MM.1S (cell line): ENCODE measurements around the gene KCNJ11.

ENCODE experiments used
- DNase-seq: peaks from one replicate; pipeline ENCODE4 v3.0.0-alpha.2; 2015
- H2AFZ ChIP-seq: fragments of 300-600 bp; sonication (generic); 2 replicates; pipeline ENCODE4 v1.6.0; 2016; ENCODE audit warnings: antibody characterized with exemption, low read length
- H3F3A ChIP-seq: fragments of 300-600 bp; sonication (generic); 2 replicates; pipeline ENCODE4 v1.6.1; 2016; ENCODE audit warnings: mild to moderate bottlenecking, antibody characterized with exemption, low read length, moderate library complexity, mixed read lengths; ENCODE audit not compliant: insufficient read depth
- H3K27ac ChIP-seq: fragments of 300-600 bp; sonication (generic); 2 replicates; pipeline ENCODE4 v1.5.1; 2016; ENCODE audit warnings: mild to moderate bottlenecking, low read length
- H3K27me3 ChIP-seq: fragments of 300-600 bp; sonication (generic); replicated peaks from 2 replicates; pipeline ENCODE4 v1.6.0; 2016; ENCODE audit warnings: low read length; ENCODE audit not compliant: insufficient read depth
- H3K36me3 ChIP-seq: fragments of 300-600 bp; sonication (generic); replicated peaks from 2 replicates; pipeline ENCODE4 v1.6.1; 2016; ENCODE audit warnings: mild to moderate bottlenecking, low read length, mixed read lengths; ENCODE audit not compliant: insufficient read depth
- H3K4me1 ChIP-seq: fragments of 300-600 bp; sonication (generic); 2 replicates; pipeline ENCODE4 v1.6.1; 2016; ENCODE audit warnings: low read length, mixed read lengths
- H3K4me2 ChIP-seq: fragments of 300-600 bp; sonication (generic); 2 replicates; pipeline ENCODE4 v1.6.0; 2016; ENCODE audit warnings: low read depth, low read length
- H3K4me3 ChIP-seq: fragments of 300-600 bp; sonication (generic); 2 replicates; pipeline ENCODE4 v1.5.1; 2016; ENCODE audit warnings: low read length, mixed read lengths
- H3K79me2 ChIP-seq: fragments of 300-600 bp; sonication (generic); 2 replicates; pipeline ENCODE4 v1.6.1; 2016; ENCODE audit warnings: mixed run types, low read length, mixed read lengths
- H3K9ac ChIP-seq: fragments of 300-600 bp; sonication (generic); 2 replicates; pipeline ENCODE4 v1.6.1; 2016; ENCODE audit warnings: low read length, mixed read lengths
- H3K9me2 ChIP-seq: fragments of 300-600 bp; sonication (generic); replicated peaks from 2 replicates; pipeline ENCODE4 v1.6.1; 2016; ENCODE audit warnings: mild to moderate bottlenecking, low read length, mixed read lengths; ENCODE audit not compliant: insufficient read depth
- H3K9me3 ChIP-seq: fragments of 300-600 bp; sonication (generic); replicated peaks from 2 replicates; pipeline ENCODE4 v1.6.1; 2016; ENCODE audit warnings: mild to moderate bottlenecking, low read length, mixed read lengths; ENCODE audit not compliant: insufficient read depth
- H4K20me1 ChIP-seq: fragments of 300-600 bp; sonication (generic); 2 replicates; pipeline ENCODE4 v1.6.1; 2016; ENCODE audit warnings: mild to moderate bottlenecking, low read length, moderate library complexity, mixed read lengths; ENCODE audit not compliant: insufficient read depth
- CTCF ChIP-seq: fragments of 300-600 bp; sonication (generic); IDR thresholded peaks from 2 replicates; pipeline ENCODE4 v1.5.1; 2016; ENCODE audit warnings: antibody characterized with exemption, low read length, mixed read lengths
- EZH2 ChIP-seq: fragments of 300-600 bp; sonication (generic); optimal IDR thresholded peaks from 2 replicates; pipeline ENCODE3; 2017; ENCODE audit warnings: low read depth, mild to moderate bottlenecking, antibody characterized with exemption, low read length, mixed read lengths
- EZH2phosphoT487 ChIP-seq: fragments of 300-600 bp; sonication (generic); IDR thresholded peaks from 2 replicates; pipeline ENCODE4 v1.6.1; 2018; ENCODE audit warnings: antibody characterized with exemption, low read length

Gene KCNJ11

DNA sequence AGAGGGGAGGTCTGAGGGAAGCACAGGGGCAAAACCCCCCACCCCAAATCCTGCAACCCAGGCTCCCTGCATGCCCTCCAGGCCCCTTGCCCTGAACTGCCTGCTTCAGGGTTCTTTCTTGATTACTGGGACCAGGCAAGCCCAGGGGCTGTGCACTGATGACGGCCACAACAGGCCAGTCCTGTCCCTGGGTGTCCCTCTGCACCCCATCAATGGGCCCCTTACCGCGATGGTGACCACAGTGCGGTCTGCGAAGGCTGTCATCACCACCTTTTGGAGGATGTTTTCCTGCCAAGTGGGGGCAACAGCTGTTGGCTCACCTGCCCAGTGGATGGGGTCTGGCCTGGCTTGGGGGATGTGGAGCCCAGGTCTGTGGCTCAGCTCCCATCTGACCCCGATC lies 5.0 kb upstream of the KCNJ11 start:
- no peaks in the 10 kb centered on the region for H3K9me3 ChIP-seq
- DNase-seq, result no peak
- no peaks in the 10 kb centered on the region for H3K79me2 ChIP-seq
- H3K27me3 ChIP-seq, result no peaks in the 10 kb centered on the region
- peaks cover 31% of the 10 kb centered on the region for H3K4me1 ChIP-seq
- no peaks in the 10 kb centered on the region for H3K9me2 ChIP-seq
- H3F3A ChIP-seq, result peaks cover 15% of the 10 kb centered on the region
- no peak overlapping the region for H3K4me2 ChIP-seq
- H3K9ac ChIP-seq, result no peak overlapping the region
- H3K4me3 ChIP-seq, result no peak overlapping the region
- no peak for TF ChIP-seq CTCF
- TF ChIP-seq EZH2, result no peak
- TF ChIP-seq EZH2phosphoT487, result no peak
- H3K36me3 ChIP-seq, result no peaks in the 10 kb centered on the region
- H2AFZ ChIP-seq, result no peak overlapping the region
- H3K27ac ChIP-seq, result no peak overlapping the region
- H4K20me1 ChIP-seq, result no peaks in the 10 kb centered on the region

- Histone ChIP-seq H3K4me3 (no peak overlapping the region), H4K20me1 (no peaks in the 10 kb centered on the region), H3K9ac (no peak overlapping the region), H3K36me3 (no peaks in the 10 kb centered on the region), H3K9me3 (no peaks in the 10 kb centered on the region), H3K4me1 (peaks cover 31% of the 10 kb centered on the region), H3K27me3 (no peaks in the 10 kb centered on the region), H3K4me2 (no peak overlapping the region), H3F3A (peaks cover 15% of the 10 kb centered on the region), H3K9me2 (no peaks in the 10 kb centered on the region), H3K79me2 (no peaks in the 10 kb centered on the region), H2AFZ (no peak overlapping the region), H3K27ac (no peak overlapping the region; the same call in 1 of the 2 replicates)
- no peak for TF ChIP-seq EZH2phosphoT487
- no peak for TF ChIP-seq CTCF
- TF ChIP-seq EZH2, result no peak
- no peak for DNase-seq
These were observed 4.4 kb upstream of the KCNJ11 start for GRCh38 chr11:17392872-17393271.

DNA sequence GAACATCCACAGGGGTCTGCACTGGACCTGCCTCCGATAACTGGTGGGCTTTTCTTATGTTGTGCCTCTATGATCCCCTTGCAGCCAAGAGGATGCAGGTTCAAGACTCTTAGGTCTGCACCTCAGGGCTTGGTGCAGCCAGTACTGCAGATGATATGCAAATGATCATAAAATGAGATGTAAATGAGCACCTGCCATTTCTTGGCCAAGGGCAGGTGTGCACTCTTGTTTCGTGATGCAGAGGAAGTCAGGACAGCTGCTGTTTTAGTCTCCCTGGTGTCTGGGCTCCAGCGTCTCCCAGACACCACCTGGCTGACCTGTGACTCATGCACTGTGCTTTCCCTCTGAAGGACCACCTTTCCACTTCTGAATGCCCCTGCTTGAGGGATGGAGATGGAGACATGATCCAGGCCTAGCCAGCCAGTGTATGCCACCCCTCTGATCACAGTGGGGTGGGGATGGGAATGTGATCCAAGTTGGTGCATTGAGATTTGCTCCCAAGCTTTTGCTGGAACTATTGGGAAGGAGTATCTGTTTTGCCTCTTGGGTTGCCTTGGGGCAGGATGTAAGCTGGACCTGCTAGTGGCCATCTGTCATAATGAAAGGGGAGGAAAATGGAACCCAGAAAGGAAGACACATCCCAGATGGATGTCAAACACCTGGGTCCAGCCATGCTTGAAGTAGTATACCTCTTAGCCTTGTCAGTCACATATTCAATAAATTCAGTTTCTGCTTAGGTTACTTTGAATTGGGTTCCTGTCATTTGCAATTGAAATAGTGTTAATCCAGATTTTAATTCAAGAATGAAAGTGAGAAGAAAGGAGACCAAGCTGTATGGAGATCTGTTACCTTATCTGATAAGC lies 3.3 kb upstream of the KCNJ11 start:
- Histone ChIP-seq H3K4me2 (peak overlapping the region; percentile 23; the same call in 1 of the 2 replicates), H3K36me3 (no peaks in the 10 kb centered on the region), H3K27me3 (no peaks in the 10 kb centered on the region), H3F3A (peaks cover 15% of the 10 kb centered on the region), H4K20me1 (no peaks in the 10 kb centered on the region), H3K27ac (peak overlapping the region; percentile 60), H3K9me2 (no peaks in the 10 kb centered on the region), H3K79me2 (no peaks in the 10 kb centered on the region), H3K9ac (no peak overlapping the region), H2AFZ (no peak overlapping the region), H3K9me3 (no peaks in the 10 kb centered on the region), H3K4me1 (peaks cover 37% of the 10 kb centered on the region), H3K4me3 (no peak overlapping the region)
- no peak for TF ChIP-seq EZH2phosphoT487
- no peak for TF ChIP-seq CTCF
- DNase-seq, result peak; percentile 87
